ENCODE results near the gene OASL.

OASL gene

DNA sequence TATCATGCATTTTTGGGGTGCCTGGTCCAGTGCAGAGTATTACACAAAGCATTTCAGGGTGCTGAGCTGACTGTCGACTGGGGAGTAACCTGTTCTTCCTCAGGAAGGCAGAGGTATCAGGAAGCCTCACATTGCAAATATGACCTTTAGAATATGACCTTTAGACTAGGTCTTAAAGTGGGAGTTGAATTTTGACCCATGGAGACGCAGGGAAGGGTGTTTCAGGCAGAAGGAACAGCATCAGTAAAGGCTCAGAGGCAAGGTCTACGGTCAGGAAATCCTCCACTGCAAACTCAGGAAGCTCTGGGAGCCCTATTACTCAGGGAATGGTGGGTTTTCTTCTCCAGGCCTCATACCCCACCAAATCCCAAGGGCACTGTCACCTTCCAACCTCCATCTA, 49.4 kb downstream of the OASL start:
- no peak for DNase-seq

DNA sequence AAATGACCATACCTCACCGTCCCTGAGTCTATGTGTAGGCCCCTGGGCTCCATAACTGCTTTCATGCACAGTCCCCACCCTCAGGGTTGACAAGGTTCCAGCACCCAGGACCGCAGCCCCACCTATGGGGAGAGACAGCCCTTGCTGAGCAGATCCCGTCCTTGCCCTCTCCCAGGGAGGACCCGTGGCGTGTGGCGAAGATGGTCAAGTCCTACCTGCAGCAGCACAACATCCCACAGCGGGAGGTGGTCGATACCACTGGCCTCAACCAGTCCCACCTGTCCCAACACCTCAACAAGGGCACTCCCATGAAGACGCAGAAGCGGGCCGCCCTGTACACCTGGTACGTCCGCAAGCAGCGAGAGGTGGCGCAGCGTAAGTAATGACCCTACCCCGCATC, 50.4 kb downstream of the OASL start:
- DNase-seq: no peak

DNA sequence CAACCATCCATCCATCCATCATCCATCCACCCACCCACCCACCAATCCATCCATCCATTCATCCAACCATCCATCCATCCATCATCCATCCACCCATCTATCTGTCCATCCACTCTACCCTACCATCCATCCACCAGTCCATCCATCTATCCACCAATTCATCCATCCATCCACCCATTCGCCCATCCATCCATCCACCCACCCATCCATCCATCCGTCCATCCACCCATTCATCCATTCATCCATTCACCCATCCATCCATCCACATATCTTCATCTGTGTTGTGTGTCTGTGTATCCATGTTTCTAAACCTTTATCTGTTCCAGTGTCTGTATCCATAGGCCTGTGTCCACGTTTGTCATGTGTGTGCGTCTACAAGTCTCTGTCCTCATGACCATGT, 50.8 kb downstream of the OASL start:
- no peak for DNase-seq

DNA sequence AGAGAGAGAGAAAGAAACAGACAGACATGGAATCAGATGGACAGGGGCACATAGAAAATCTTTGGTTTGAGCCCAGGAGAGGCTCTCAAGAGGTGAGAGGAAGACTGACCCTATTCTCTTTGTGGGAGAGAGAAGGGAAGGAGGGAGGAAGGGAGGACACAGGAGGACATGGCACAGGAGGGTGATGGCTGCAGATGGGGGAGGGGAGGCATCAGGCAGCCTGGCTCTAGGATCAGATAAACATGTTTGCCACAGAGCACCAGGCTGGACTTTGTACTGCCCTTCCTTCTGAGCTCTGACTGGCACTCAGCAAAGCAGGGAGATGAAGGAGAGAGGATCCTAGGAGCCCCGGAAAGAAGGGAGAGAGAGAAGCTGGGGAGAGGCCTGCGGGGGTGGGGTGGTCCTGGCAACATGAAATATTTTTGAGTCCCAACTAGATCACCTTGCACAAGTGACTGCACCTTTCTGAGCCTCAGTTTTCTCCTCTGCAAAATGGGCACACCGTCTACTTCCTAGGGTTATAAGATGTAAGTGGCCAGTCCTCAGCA, 54.6 kb downstream of the OASL start:
- DNase-seq: no peak

DNA sequence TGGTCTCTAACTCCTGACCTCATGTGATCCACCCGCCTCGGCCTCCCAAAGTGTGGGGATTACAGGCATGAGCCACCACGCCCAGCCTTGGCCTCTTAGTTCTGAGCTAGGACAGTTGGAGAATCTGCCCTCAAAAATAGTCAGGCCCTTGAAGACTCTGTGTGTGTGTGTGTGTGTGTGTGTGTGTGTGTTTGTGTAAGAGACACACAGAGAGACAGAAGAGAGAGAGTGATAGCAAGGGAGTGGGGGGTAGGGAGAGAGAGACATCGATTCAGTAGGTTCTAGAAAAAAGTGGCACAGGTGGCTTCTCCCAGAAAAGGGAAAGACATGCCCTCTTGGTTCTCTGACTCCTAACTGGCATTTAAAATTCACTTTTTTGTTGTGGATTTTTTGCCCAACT, 55.3 kb downstream of the OASL start:
- DNase-seq: no peak

DNA sequence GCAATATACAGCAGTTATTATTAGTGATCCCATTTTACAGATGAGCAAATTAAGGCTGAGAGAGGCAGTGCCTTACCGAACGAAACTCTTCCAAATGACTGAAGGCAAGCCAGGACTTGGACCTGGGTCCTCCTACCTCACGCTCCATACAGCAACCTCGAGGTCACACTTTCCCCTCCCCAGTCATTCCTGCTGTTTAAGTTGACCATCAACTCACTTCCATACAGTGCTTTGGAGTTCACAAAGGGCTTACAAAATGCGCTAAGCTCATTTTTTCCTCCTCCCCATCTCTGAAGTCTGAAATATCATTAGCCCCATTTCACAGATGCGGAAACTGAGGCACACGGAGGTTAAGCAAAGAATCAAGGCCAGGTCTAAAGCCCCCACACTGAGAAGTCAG, 56.4 kb downstream of the OASL start:
- no peak for DNase-seq

DNA sequence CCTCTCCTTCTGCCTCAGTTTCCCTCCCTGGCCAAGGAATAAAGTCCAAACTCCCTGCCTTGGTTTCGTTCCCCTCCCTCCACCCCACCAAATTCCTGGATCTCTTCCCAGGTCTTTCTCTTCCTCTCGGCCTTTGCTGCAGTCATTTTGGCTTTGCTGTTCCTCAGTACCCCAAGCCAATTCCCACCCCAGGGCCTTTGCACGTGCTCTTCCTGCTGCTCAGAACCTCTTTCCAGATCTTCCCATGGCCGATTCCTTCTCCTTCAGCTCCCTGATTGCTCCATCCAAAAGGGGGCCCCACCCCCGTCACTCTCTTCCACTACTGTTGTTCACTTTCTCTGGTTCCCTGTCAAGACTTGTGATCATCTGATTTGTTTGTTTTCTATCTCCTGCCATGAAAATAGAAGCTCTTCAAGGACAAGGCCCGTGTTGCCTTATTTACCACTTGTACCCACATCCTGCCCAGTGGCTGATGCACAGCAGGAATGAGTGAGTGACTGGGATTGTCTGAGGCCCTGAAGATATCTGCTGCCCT, 57.6 kb downstream of the OASL start:
- DNase-seq: no peak

DNA sequence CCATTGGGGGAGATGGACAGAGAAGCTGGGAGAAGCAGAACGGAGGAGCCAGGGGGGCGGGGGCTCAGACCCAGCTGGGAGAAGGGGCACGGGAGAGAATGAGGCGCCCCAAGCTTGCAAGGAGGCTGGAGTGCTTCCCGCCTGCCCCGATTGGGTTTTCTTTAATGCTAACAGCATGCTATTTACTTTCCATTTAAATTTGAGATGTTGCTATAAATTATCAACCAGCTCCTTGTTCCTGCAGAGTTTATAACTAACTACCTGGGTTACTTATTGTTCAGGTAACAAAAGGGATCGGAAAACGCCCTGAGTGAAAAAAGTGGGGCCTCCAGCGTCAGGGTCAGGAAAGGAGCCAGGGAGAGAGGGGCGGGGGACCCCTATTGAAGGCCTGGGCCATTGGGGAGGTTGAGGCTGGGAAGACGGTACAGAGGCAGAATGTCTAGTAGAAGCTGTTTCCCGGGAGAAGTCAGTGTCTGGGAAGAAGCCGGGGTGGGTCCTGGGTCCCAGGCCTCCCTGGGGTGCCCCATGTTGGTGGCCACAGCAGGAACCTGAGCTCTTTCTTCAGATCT, 58.2 kb downstream of the OASL start:
- DNase-seq: no peak

DNA sequence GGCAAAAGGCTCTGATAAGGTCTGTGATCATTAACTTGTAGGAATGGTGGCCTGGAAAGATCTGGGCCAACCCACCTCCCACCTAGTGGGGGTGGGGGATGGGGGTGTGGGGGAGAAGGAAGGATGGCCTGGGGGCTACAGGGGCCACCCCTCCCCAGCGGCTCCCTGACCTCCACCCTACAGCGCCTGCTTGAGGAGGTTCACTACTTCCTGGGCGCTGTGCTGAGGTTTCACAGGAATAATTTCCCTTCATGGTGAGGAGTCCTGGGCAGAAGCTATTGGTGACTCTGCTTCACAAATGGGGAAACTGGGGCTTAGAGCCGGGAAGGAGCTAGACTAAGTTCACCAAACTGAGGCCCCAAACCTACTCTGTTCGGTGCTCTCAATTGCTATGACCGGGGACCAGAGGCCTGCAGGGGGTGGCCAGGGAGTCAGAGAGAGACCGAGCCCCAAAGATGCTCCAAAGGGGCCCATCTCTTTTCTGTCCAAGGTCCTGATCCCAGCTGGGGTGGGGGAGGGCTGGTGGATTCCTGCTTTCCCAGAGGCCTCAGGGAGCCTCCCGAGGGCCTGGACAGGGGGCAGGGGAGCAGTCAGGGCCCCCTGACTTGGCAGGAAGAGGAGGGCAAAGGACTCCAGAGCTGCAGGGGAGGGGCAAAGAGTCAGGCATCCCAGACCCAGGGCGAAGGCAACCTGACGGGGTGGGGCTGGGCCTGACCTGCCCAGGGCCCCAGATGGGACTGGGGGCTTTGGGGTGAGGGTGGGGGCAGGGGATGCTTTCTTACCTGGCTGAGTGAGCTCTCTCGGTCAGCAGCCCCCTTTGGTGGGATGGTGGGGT, 59.0 kb downstream of the OASL start:
- no peak for DNase-seq

DNA sequence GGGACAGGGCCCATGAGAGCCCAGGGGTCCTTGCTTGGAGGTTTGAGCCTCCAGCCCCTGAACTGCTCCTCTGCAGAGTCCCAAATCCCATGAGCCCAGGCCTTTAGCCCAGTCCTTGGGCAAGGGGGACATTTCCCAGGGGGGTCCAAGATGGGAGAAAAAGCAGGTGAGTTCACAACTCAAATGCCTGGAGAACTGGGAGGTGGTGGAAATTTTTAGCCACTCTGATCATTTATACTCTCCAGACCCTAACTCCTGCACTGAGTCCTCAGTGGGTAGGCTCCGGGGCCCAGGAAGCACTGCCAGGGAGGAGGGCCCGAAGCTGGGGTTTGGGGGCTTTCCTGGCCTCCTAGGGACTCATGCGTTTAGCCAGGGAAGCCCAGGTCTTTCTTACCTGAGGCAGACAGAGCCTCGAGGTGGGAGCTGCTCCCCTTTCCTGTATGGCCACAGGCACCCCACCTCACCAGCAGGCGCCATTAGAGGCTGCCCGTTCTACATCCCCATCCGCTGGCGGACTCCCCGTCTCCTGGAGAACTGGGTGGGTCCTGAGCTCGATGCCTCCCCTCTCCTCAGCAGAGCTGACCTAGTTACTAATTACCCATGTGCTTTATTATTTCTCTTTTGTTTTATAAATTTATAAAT, 59.7 kb downstream of the OASL start:
- DNase-seq: no peak

DNA sequence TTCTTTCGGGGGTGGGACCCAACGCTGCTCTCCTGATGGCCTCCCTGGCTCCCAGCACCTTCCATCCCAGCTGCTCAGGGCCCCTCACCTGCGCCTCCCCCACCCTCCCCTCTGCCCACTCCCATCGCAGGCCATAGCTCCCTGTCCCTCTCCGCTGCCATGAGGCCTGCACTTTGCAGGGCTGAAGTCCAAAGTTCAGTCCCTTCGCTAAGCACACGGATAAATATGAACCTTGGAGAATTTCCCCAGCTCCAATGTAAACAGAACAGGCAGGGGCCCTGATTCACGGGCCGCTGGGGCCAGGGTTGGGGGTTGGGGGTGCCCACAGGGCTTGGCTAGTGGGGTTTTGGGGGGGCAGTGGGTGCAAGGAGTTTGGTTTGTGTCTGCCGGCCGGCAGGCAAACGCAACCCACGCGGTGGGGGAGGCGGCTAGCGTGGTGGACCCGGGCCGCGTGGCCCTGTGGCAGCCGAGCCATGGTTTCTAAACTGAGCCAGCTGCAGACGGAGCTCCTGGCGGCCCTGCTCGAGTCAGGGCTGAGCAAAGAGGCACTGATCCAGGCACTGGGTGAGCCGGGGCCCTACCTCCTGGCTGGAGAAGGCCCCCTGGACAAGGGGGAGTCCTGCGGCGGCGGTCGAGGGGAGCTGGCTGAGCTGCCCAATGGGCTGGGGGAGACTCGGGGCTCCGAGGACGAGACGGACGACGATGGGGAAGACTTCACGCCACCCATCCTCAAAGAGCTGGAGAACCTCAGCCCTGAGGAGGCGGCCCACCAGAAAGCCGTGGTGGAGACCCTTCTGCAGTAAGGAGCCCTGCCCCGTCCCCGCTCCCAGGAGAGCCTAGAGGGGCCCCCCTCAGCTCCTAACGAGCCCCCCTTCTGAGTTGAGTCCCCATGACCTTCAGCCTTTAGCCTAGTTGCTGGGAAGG, 60.5 kb downstream of the OASL start, which contains the start of gene HNF1A:
HNF1A (plus strand) TSS at position 248 of the 924 bp plus-strand sequence; CDS start at position 474, 226 bp downstream.
- DNase-seq: no peak

DNA sequence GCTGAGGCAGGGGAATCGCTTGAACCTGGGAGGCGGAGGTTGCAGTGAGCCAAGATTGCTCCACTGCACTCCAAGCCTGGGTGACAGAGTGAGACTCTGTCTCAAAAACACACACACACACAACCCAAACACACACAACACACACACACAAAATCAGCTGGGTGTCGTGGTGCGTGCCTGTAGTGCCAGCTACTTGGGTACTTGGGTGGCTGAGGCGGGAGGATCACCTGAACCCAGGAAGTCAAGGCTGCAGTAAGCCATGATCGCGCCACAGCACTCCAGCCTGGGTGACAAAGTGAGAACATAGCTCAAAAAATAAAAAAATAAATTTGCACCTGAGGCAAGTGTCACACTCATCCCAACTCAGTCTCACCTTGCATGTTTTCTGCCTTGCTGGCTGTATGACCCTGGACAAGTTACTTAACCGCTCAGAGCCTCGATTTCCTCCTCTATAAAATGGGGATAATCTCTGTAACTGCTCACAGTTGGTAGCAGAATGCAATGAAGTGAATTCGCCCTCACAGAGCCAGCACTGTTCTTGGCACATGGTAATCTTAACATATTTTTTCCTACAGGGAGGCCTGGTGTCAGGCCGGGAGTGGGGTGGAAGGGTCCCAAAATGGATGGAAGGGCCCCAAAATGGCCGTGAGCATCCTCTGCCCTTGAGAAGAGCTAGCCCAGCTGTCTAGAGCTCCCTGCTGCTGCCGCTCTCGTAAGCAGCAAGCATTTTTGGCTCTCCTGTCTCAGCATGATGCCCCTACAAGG, 61.3 kb downstream of the OASL start:
- DNase-seq: no peak

DNA sequence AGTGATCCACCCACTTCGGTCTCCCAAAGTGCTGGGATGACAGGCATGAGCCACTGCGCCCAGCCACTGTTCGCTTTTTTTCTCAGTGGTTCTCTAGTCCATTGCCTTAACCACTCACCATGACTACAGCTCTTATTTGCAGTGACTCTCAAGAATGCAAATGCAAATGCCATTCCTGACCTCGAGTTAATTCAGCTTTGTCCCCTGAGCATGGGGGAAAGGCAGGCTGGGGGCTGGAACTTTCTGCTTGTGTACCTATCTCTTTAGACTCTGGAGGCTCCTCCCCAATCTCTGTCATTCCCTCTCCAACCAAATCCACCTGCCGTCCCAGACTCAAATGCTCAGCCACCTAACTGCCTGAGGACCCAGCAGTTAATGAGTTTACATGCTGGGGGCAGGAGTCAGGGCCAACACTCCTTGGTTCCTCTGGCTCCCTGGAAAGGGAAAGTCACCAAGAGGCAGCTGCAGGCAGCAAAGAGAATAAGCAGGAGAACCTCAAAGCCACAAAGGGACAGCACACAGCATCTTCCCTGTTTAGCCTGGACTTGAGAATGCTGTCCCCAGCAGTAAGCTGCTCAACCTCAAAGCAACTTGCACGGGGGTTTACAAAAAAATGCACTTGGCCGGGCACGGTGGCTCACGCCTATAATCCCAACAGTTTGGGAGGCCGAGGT, 66.0 kb downstream of the OASL start:
- DNase-seq: no peak

DNA sequence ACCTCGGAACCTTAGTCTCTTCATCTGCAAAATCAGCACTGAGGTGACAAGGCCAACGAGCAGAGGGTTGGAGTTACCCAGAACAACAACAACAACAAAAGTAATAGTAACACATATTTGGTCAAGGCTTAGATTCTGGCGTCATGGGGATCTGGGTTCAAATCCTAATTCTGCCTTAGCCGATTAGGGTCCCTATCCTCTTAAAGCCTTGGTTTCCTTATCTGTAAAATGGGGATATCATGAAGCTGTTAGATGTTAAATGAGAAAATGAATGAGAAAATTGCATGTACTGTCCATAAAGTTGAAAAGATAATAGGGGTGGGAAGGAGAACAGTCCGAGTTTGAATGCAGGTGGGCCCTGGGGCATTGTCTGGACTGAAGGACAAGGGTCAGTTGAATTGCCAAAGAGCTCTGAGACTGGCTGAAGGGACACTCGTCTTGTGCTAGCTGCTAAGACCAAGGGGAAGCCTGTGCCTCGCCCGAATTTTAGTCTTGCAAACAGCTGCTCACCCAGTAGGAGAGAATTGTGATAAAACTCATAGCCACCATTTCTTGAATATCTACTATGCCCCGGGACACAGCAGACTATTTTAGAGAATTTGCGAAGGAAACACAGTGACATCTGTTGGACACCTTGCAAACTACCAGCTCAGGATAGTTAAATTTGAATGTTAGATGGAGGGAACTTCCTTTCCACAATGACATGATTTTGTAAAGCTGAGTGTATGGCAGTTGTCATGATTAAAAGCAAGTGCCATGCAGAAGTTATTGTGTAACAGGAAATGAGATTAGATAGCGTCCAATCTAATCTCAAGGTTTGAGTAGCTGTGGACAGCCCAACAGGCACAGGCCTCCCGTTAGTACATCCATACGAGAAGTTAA, 67.5 kb downstream of the OASL start:
- DNase-seq: no peak

DNA sequence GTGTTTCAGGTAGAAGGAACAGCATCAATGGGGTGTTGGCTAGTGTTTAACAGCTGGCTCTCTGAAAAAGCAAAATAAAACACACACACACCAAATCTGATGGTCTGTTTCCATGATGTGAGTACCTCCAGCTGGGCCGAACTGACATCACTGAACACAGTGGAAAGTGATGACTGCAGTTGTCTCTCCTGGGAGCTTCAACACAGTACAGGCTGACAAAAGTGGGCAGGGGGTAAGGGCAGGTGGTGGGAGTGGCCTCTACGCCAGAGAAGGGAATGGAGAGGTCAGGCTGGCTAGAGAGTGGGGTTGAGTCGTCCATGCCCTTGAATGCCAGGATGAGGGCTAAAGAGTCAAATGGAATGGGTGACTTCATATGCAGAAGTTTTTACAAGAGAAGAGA, 68.7 kb downstream of the OASL start:
- DNase-seq: no peak
